Activated T-cell treated with anti-CD3 and anti-CD28 coated beads, Interleukin-2, amount 50 U/mL, for 1 hour (primary cell): ENCODE results near the gene NHLRC1.
A peak's percentile ranks its signal among the peaks of the same experiment; 100 is the strongest.
"Not testable (repeated sequence)": the region's sequence is repeated elsewhere in the genome, so short reads cannot be mapped to it uniquely, and the experiment has no call there.

Experiments
- DNase-seq: peaks from one replicate; pipeline ENCODE4 v3.0.0-alpha.2; 2020

Gene NHLRC1

DNA sequence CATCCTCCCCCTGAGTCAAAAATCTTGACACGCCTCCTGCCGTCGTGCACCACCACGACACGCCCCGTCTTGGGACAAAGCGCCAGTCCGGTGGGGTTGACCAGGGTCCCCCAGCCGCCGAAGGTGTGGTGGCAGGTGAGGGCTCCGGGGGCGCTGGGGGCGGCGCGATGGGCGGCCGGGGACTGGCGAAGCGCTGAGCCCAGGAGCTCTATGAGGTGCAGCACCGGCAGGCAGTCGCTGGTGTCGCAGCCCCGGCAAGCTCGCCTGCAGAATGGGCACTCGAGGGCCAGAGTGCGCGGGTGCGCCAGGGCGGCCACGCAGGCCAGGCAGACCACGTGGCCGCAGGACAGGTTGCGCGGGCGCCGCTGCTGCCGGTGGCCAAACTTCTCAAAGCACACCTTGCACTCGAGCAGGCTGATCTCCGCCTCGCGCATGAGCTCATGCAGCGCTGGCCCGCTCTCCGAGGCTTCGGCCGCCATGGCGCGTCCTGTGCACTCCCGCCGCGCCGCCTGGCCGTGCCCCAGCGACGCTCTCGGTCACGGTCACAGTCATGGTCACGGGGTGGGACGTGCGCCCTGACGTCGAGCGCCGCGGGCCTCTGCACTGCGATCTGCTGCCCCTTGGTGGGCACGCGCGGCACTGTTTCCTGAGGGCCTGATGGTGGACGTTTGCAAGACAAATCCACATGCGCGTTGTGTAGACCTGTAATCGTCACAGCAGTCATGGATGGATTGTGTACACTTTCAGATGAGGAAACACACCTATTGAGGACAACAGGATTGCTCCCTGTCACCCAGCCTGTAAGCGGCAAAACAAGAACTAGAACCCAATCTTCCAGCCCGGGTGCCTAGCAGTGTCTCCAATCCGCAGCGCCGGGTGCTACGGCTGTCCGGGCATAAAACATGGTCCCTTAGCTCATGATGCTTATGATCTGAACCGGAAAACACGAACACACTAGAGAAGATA lies at the start of gene NHLRC1:
Gene NHLRC1, minus strand, starts transcription at position 550 of the 966 bp plus-strand sequence. Its CDS starts 71 bp downstream, at position 479.
- peak; percentile 70 for DNase-seq

DNA sequence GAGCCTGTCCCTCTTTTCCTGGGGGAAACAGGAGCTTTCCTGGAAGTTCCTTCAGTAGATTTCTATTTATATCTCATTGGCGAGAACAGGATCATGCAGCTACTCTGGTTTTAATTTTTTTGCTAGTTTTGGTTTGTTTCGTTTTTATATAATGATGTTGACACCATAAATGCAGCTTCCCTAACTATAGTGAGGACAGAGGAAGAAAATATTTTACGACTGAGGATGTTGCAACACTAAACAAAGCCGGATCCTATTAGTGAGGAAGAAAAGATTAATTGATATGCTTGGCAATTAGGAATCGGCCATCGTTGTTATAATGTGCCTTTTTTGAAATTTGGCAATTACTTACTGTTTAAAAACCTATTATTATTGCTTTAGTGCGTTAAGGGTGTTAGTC lies 49.4 kb upstream of the NHLRC1 start:
- DNase-seq, result no peak

GRCh38 chr6:18168264-18168663 lies 45.8 kb upstream of the NHLRC1 start:
- no peak for DNase-seq

DNA sequence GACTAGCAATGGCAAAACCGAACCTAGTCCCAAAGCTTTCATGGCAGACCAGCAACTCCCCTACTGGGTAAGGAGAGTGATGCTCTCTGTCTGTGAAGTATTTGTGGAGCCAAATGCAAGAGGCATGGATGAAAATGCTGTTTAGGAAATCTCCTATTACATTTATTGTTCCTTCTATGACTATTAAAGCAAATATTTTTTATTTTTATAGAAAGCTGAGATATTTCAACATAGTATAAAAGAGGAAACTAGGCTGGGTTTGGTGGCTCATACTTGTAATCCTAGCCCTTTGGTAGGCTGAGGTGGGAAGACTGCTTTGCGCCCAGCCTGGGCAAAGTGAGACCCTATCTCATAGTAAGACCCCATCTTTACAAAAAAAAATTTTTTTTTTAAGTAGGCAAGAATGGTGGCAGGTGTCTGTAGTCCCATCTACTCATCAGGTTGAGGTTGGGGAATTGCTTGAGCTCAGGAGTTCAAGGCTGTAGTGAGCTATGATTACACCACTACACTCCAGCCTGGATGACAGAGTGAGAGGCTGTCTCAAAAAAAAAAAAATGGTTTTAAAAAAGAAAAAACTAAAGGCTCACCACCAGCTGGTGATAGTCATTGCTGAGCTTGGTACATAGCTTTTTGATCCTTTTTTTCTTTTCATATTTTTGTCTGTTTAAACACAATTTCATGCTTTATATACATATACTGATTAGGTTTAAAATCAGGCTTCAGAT lies 44.0 kb upstream of the NHLRC1 start:
- no peak for DNase-seq

DNA sequence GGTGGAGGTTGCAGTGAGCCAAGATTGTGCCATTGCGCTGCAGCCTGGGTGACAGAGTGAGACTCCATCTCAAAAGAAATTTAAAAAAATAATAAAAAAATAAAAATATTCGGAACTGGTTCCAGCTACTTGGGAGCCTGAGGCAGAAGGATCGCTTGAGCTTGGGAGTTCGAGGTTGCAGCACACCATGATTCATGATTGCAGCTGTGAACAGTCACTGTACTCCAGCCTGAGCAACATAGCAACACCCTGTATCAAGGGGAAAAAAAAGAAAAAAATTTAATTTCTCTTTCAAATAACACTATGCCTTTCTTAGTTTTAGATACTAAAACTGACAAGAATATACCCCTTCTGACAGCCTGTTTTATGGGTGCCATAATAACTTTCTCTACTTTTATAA lies 43.3 kb upstream of the NHLRC1 start:
- DNase-seq, result no peak

- DNase-seq, result no peak
These were observed 39.9 kb upstream of the NHLRC1 start for GRCh38 chr6:18162401-18162800.

DNA sequence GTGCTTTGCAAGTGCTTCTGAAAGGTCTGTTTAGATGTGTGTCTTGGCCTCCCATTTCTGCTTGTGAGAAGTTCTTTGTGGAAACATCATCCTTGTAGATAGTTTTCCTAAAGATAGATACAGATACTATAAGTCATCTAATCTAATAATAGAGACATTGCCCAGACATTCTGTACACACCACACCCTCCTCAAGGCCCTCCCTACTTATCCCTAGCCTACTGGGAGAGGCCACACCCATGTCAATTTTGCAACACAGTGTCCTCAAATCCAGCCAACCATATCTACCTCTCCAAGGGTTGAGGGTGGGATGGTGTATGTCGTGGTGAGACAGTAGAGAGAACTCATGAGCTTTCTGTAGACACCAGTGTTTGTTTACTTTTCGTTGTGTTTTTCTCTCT lies 39.0 kb upstream of the NHLRC1 start:
- DNase-seq, result no peak

DNA sequence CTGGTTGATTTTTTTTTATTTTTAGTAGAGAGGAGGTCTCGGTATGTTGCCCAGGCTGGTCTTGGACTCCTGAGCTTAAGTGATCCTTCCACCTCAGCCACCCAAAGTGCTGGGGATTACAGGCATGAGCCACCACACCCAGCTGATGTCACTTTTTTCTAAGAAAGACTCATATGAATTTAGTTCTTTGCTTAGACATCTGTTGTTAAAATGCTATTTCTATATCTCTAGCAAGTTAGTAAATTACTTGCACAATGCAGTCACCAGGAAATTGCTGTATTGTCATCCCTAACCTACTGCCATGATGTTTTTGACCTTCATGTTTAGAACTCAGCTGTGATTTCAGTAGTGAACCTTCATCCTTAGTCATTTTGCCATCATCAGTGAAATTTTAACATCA lies 38.4 kb upstream of the NHLRC1 start:
- no peak for DNase-seq

DNA sequence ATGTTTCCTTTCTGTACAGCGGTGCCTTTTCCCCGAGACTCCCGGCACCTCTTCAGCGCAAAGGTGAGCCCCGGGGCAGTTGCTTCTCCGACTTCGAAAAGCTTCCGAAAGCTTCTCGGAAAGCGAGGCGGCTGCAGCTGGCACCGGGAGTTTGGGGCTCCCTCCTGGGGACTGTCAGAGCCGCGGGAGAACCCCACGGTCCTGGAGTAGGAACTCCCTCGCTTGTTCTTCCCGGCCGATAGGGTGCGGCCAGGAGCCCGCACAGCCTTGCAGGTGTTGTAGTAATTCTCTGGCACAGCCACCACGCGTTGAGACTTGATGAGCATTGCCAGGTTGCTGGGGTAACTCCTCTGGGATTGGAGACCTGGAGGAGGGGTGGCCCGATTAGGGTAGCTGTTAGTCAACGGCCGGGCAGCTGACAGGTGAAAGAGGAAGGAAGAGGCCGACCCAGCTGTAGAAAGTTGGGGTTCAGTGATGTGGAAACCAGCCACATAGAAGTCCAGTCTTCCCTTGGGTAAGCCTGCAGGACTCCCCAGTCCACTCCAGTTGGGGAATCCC lies 33.5 kb upstream of the NHLRC1 start:
- peak; percentile 64 for DNase-seq

GRCh38 chr6:18155150-18155863 lies 32.8 kb upstream of the NHLRC1 start, which contains the start of gene KDM1B:
Gene KDM1B (plus strand): TSS chr6:18155422. CDS start chr6:18159896, 4,474 bp downstream.
- peak; percentile 99 for DNase-seq

- no peak for DNase-seq
These were observed 32.2 kb upstream of the NHLRC1 start, which contains the start of gene TPMT for GRCh38 chr6:18154507-18155149. Gene TPMT (minus strand): TSS chr6:18155077. CDS start chr6:18149127, 5,950 bp downstream.

- no peak for DNase-seq
These were observed 30.8 kb upstream of the NHLRC1 start for GRCh38 chr6:18153311-18153703.

DNA sequence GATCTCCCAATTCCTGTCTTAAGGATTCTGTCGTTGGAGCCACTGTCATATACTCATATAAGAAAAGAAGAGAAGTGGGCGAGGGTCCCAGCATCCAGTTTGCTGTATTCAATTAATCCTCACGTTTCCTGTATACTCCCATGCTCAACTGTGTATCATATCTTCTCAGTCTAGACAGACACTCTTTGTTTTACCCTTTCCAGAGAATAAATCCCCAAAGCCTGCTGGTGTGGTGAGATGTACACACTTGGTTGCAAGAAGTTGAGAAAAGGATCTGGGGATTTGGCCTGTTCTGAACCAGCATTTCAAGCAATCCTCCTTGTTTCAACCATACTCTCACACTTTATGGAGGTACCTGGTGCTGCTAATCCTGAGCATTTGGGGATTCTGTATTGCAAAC lies 29.3 kb upstream of the NHLRC1 start:
- no peak for DNase-seq

- not testable (repeated sequence) for DNase-seq
These were observed 28.9 kb upstream of the NHLRC1 start for GRCh38 chr6:18151391-18151790.

DNA sequence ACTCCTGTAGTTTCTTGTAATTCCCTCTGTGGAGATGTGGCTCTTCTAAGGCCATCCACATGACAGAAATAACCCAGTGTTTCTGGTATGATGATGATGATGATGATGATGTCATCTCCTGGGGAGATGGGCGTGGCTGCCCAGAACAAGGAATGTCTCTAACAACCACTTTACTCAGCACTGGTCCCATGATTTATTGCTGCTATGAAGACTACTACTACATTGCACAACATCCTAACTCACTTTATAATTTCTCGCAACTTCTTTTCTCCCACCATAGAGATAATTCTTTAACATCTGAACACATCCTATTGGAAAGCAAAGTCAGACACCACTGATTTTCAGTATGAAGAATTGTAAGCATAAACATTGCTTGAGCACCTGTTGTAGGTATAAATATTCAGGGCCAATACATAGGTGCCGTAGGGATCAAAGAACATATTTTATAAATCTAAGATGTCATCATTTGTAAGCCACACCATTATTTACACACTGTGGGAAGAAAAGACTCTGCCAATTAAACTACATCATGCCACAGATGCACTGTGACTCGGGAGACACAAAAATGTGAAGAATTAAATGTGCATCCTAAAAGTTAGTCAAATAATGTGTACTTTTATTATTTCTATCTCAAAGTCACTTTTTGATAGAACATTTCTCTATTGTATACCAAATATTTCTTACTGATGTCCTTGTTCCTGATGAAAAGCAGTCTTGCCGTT lies 26.0 kb upstream of the NHLRC1 start:
- no peak for DNase-seq

- DNase-seq, result no peak
These were observed 25.1 kb upstream of the NHLRC1 start for GRCh38 chr6:18147616-18148015.

DNA sequence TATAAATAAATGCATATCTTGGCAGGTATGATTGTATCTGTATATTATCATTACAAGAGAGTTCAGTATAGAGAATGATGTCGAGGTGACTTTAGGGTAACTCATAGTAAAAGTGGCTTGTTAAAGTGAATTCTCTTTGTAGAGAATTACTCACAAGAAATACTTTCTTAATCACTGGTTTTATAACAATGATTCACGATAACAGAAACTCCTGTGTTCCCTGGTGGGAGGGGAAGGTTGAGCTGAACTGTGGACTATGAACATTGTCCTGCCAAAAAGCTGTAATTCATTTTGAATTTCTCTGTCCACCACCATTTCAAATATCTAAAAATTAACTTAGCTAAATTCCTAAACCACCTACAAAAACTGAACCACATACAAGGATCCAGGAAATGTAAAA lies 24.7 kb upstream of the NHLRC1 start:
- no peak for DNase-seq

DNA sequence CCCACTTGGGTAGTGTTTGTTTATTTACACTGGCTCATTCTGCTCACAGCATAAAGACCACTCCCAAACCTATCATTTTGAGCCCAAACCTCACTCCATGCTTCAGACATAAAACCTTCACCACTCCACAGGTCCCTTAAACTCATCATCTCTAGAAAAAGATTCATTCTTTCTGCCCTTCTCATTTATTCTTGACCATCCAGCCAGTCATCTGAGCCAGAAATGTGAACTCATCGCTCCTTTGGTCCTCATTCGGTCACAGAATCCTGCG lies 20.0 kb upstream of the NHLRC1 start:
- DNase-seq, result no peak

GRCh38 chr6:18141805-18142590 lies 19.5 kb upstream of the NHLRC1 start:
- DNase-seq, result no peak

DNA sequence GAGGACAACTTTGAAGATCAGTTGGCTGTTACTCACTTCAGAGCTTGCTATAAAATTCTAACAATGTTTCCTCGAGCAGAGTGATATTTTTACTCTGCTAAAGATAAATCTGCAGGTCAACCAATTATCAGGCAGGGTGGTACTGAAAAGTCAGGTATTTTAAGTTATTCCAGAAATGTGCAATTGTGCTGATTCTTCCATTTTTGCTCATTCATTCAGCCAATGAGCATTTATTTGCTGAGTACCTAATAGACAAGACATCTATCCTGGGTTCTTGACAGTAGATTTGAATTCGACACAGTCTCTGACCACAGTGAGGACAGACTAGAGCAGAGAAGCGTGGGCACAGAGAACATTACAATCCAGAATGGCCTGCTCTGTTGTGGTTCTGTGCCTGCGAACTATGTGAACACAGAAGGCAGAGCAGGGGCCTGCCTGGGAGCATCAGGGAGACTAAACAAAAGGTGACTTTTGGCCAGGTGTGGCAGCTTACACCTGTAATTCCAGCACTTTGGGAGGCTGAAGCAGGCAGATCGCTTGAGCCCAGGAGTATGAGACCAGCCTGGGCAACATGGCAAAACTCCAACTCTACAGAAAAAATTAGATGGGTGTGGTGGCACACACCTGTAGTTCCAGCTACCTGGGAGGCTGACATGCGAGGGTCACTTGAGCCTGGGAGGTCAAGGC lies 17.6 kb upstream of the NHLRC1 start:
- no peak for DNase-seq
